ENCODE results near the gene PMFBP1. TPM values are rescaled to one million over a fixed set of nuclear protein-coding genes. Genes with fewer than 3 reads are reported as not detected.

The PMFBP1 gene
- total RNA-seq, 4 donors from 2014 or later: 1.2 to 1.4 TPM; not detected in 2

DNA sequence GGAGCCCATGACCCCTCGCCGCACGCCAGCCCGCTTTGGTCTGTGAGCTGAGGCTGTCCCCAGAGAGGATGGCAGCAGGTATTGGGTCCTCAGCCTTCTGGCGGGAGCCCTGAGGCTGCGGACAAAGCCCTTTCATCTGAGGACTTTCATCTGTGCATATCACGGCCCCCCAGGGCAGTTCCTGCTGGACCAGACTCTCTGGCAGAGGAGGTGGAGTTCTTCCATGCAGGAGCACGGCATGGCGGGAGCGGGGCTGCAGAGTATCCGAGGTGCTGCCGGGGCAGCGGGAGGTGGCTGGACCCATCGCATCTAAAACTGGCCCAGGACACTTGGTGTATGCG lies 59.5 kb downstream of the PMFBP1 start:
- no peaks in the 10 kb centered on the region for H3K27me3 ChIP-seq
- no peaks in the 10 kb centered on the region for H3K9me3 ChIP-seq
- H3K4me1 ChIP-seq: no peaks in the 10 kb centered on the region
- no peak for DNase-seq
- no peaks in the 10 kb centered on the region for H3K36me3 ChIP-seq
- TF ChIP-seq, protein P1, sequence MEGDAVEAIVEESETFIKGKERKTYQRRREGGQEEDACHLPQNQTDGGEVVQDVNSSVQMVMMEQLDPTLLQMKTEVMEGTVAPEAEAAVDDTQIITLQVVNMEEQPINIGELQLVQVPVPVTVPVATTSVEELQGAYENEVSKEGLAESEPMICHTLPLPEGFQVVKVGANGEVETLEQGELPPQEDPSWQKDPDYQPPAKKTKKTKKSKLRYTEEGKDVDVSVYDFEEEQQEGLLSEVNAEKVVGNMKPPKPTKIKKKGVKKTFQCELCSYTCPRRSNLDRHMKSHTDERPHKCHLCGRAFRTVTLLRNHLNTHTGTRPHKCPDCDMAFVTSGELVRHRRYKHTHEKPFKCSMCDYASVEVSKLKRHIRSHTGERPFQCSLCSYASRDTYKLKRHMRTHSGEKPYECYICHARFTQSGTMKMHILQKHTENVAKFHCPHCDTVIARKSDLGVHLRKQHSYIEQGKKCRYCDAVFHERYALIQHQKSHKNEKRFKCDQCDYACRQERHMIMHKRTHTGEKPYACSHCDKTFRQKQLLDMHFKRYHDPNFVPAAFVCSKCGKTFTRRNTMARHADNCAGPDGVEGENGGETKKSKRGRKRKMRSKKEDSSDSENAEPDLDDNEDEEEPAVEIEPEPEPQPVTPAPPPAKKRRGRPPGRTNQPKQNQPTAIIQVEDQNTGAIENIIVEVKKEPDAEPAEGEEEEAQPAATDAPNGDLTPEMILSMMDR (IDR thresholded peaks at IDR 0.05): no peak
- no peak for TF ChIP-seq POLR2A (IDR thresholded peaks at IDR 0.05)
- no peak overlapping the region for H3K27ac ChIP-seq
- intact Hi-C loops (cut with DNase I; ENCODE audit: low total_unique reads): no loop called here
- no peak overlapping the region for H3K4me3 ChIP-seq

DNA sequence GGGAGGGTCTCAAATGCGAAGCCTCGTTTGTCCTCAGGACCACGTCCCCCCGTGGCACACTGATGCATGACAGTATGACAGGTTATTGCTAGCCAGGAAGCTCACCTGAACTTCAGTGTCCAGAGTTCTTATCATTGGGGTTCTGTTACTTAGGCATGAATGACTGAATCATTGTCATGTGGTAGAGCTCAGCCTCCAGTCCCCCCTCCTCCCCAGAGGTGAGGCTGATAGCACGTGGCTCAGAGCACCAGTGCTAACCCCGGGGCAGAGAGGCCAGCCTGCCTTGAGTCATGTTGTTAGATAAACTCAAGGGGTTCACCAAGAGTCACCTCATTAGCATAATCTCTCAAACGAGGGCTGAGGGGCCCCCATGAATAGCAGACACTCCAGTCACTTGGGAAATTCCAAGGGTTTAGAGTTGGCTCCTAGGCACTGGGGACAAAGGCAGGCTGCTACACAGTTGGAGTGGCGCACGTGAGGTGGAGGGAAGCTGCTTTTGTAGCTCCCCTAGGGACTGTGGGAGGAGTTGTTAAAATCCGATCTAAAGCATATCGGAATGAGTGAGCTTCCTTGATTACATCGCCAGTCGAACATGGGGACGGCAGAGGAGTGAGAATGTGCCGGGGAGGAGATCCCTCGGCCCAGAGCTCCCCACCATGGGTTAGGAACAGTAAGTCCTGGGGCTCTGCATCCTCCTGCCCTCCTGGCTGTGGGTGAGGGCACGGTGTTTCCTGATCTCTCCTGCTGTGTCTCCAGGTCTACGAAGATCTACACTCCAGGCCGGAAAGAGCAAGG lies 60.1 kb downstream of the PMFBP1 start:
- Histone ChIP-seq H3K4me3 (no peak overlapping the region), H3K27ac (no peak overlapping the region), H3K27me3 (no peaks in the 10 kb centered on the region), H3K4me1 (no peaks in the 10 kb centered on the region), H3K9me3 (no peaks in the 10 kb centered on the region), H3K36me3 (no peaks in the 10 kb centered on the region)
- no peak for TF ChIP-seq POLR2A (IDR thresholded peaks at IDR 0.05)
- TF ChIP-seq, protein P1 (IDR thresholded peaks at IDR 0.05): no peak
- intact Hi-C loops (cut with DNase I; ENCODE audit: low total_unique reads): no loop called here
- no peak for DNase-seq

DNA sequence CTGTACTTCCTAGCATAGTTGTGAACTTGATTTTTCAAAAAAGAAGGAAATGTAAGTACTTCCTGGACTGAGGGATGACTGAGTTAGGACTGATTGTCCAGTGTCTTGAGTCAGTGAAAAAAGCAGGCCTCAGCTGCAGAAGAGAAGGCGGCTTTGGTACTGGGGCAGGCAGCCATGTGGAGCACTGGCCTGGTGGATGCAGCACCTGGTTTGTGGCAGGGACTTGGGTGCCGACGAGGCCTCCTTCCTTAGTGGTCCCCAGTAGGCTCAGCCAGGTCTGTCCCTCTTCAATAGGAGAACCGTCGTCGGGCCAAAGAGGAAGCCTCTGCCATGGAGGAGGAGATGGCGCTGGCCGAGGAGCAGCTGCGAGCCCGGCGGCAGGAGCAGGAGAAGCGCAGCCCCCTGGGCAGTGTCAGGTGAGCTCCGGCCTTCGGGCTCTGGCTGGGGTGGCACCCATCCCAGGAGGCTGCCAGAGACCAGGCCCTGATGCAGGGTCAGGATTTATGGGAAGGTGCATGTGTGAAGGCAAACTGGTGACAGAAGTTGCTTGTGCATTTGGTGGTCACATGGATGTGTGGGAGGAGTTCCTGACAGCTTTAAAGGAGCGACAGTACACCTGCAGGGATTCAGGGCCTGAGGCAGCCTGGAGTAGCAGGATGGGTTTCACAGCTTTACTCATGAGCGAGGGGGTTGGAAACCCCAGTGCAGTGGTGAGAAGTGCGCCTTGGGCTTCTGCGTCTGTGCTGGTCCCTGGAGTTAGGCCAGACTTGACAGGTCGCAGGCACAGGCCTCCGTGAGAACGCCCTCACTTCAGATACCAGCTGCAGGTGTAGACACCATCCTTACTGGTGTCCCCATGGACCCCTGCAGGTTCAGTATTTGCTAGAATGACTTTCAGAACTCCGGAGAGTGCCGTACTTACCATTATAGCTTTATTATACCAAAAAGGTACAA lies 61.0 kb downstream of the PMFBP1 start:
- TF ChIP-seq, protein P1 (IDR thresholded peaks at IDR 0.05): no peak
- no peak for TF ChIP-seq POLR2A (IDR thresholded peaks at IDR 0.05)
- H3K4me3 ChIP-seq: no peak overlapping the region
- no peak overlapping the region for H3K27ac ChIP-seq
- H3K9me3 ChIP-seq: no peaks in the 10 kb centered on the region
- intact Hi-C loops (cut with DNase I; ENCODE audit: low total_unique reads): no loop called here
- no peak for DNase-seq
- no peaks in the 10 kb centered on the region for H3K27me3 ChIP-seq
- H3K36me3 ChIP-seq: no peaks in the 10 kb centered on the region
- no peaks in the 10 kb centered on the region for H3K4me1 ChIP-seq

DNA sequence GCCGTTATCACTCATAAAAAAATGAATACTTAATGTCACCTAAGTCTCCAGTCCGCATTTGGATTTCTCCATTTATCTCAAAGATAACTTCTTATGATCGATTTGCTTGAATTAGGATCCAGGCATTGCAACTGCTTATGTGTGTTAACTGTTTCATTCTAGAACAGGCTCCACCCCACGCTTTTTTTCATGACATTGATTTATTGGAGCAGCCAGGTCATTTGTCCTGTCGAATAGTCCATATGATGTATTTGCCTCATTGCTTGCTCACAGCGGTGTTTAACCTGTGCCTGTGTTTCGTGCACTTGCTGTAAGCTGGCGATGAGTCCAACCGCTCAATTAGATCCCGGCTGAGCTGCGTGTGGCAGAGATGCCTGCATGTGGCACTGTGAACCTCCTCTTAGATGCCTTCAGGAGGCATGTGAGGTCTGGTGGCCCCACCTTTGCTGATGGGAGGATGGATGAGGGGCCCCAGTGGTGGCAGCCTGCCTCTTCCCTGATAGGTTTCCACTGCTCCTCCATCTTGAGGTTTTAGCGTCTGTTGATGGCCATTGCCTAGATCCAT lies 61.9 kb downstream of the PMFBP1 start:
- DNase-seq: no peak
- Histone ChIP-seq H3K4me1 (no peaks in the 10 kb centered on the region), H3K27me3 (no peaks in the 10 kb centered on the region), H3K9me3 (no peaks in the 10 kb centered on the region), H3K36me3 (no peaks in the 10 kb centered on the region), H3K4me3 (no peak overlapping the region), H3K27ac (no peak overlapping the region)
- TF ChIP-seq, protein P1 (IDR thresholded peaks at IDR 0.05): no peak
- TF ChIP-seq POLR2A (IDR thresholded peaks at IDR 0.05): no peak
- intact Hi-C loops (cut with DNase I; ENCODE audit: low total_unique reads): no loop called here

Measured in uterus (tissue), 4 donors.